H1 (cell line): Measurements from ENCODE around the gene TXNRD2. TPM values are rescaled to one million over a fixed set of nuclear protein-coding genes. Genes with fewer than 3 reads are reported as not detected.

Experiments
- ATF3 ChIP-seq: IDR thresholded peaks from 2 replicates; pipeline ENCODE4 v1.6.1; 2011; ENCODE audit warnings: low read depth, mild to moderate bottlenecking, low read length; ENCODE audit not compliant: insufficient read depth
- CBX8 ChIP-seq: fragments of 300-800, 300-1000 bp; sonication (generic); IDR thresholded peaks from 2 replicates; pipeline ENCODE4 v1.7.1; 2016; ENCODE audit warnings: low read depth, low read length, borderline replicate concordance
- EP300 ChIP-seq, 2 experiments: IDR thresholded peaks; 1 replicate in 1 of 2; 2 replicates in 1 of 2; pipeline ENCODE4 v1.6.1; 2011 to 2012; ENCODE audit warnings: low read depth in 2 of 2, low read length in 2 of 2, mild to moderate bottlenecking in 2 of 2, borderline replicate concordance in 1 of 2, inconsistent platforms in 1 of 2, moderate library complexity in 1 of 2
- GTF2F1 ChIP-seq: IDR thresholded peaks from 2 replicates; pipeline ENCODE4 v1.6.1; 2012; ENCODE audit warnings: low read depth, low read length, improper control_type of control experiment, borderline replicate concordance
- JUND ChIP-seq: IDR thresholded peaks from 2 replicates; pipeline ENCODE4 v1.6.1; 2011; ENCODE audit warnings: mild to moderate bottlenecking, improper control_type of control experiment, low read length
- MAFK ChIP-seq: IDR thresholded peaks from 2 replicates; pipeline ENCODE4 v1.6.1; 2012; ENCODE audit warnings: low read depth, mild to moderate bottlenecking, improper control_type of control experiment, low read length
- PHF8 ChIP-seq: fragments of 200-600 bp; sonication (generic); conservative IDR thresholded peaks from 2 replicates; pipeline ENCODE4 v1.7.1; 2012; ENCODE audit warnings: low read depth, mild to moderate bottlenecking, inconsistent platforms, low read length, moderate library complexity
- POU5F1 ChIP-seq: IDR thresholded peaks from 2 replicates; pipeline ENCODE4 v1.6.1; 2011; ENCODE audit warnings: low read depth, mild to moderate bottlenecking, low read length, moderate library complexity
- RAD21 ChIP-seq, 2 experiments: IDR thresholded peaks in 1 of 2; conservative IDR thresholded peaks in 1 of 2; 2 replicates each; pipeline ENCODE4 v1.6.1; 2011; ENCODE audit warnings: low read depth in 2 of 2, low read length in 2 of 2, improper control_type of control experiment in 1 of 2, inconsistent platforms in 1 of 2, mild to moderate bottlenecking in 1 of 2, moderate library complexity in 1 of 2
- SP4 ChIP-seq: IDR thresholded peaks from 2 replicates; pipeline ENCODE4 v1.6.1; 2012; ENCODE audit warnings: low read length, inconsistent platforms
- TAF7 ChIP-seq: optimal IDR thresholded peaks from 2 replicates; pipeline ENCODE3; 2011; ENCODE audit warnings: low read depth, mild to moderate bottlenecking, inconsistent platforms, low read length, moderate library complexity, borderline replicate concordance
- TCF12 ChIP-seq: IDR thresholded peaks from 2 replicates; pipeline ENCODE4 v1.6.1; 2011; ENCODE audit warnings: low read depth, mild to moderate bottlenecking, low read length
- polyA plus RNA-seq, 7 experiments: library from polyadenylated mRNA; depleted of rRNA in 3 of 7; stranded (reverse) in 5 of 7; unstranded in 2 of 7; fragments of >200 nt in 5 of 7; fragments of 200-250 nt in 2 of 7; gene quantifications; 1 replicate in 5 of 7; 2 replicates in 1 of 7; 4 replicates in 1 of 7; pipeline versions ENCODE4 v1.2.1 to v1.2.3, GENCODE V29; 2011 to 2013; ENCODE audit warnings: missing spikeins in 2 of 7, mixed read lengths in 2 of 7
- total RNA-seq: library from RNA; stranded (reverse); fragmentation: NEBNext Ultra II Directional; extraction: Animal tissue kit (Norgen Biotek cat#: 25700); gene quantifications from 2 replicates; pipeline ENCODE4 v1.2.1, GENCODE V29; 2021

The TXNRD2 gene
- total and polyA plus RNA-seq, 2 of the 8 experiments (the other 6 are each of a cell fraction or from before 2014, with no cell fraction given), result 14.8 to 21.9 TPM

GRCh38 chr22:19891317-19892256 is 50.0 kb downstream of the TXNRD2 start (continued):
- TF ChIP-seq POU5F1 (no peak), TCF12 (peak; percentile 93), JUND (no peak; the same call in 1 of the 2 replicates), TAF7 (peak; percentile 17), ATF3 (no peak), MAFK (no peak), PHF8 (no peak), SP4 (no peak), RAD21 (IDR thresholded peaks at IDR 0.05 in 1 of 2, conservative IDR thresholded peaks at IDR 0.05 in 1 of 2; ENCODE audit: low read depth in 2 of 2, low read length in 2 of 2) (peak in 1 of 2 experiments; percentile 21; a peak in 1 of 4 replicates), EP300 (IDR thresholded peaks at IDR 0.05; ENCODE audit: borderline replicate concordance in 1 of 2, low read depth in 2 of 2, low read length in 2 of 2) (peak in 1 of 2 experiments; percentile 76; a peak in 1 of 3 replicates), CBX8 (no peak), GTF2F1 (no peak)
